GM18873 (cell line): ENCODE data around the gene DAAM1.

Source experiments
- ATAC-seq: cut with Tn5 transposase; IDR thresholded peaks from one replicate; pipeline ENCODE4 v1.9.1; 2021; ENCODE audit warnings: mild to moderate bottlenecking, moderate library complexity, moderate number of reproducible peaks; ENCODE audit not compliant: unreplicated experiment, low FRiP score

Gene DAAM1

GRCh38 chr14:59309291-59309900, 120.9 kb downstream of the DAAM1 start:
- no peak for ATAC-seq

GRCh38 chr14:59310633-59311032, 122.2 kb downstream of the DAAM1 start:
- no peak for ATAC-seq

- ATAC-seq: no peak
Measured at GRCh38 chr14:59311723-59312122, 123.3 kb downstream of the DAAM1 start.

- peak; percentile 51 for ATAC-seq
Measured at GRCh38 chr14:59313144-59313651, 124.7 kb downstream of the DAAM1 start.

GRCh38 chr14:59313658-59314608, 125.5 kb downstream of the DAAM1 start:
- ATAC-seq: no peak

GRCh38 chr14:59314953-59315599, 126.6 kb downstream of the DAAM1 start:
- no peak for ATAC-seq

- ATAC-seq: no peak
Measured at GRCh38 chr14:59316151-59316830, 127.8 kb downstream of the DAAM1 start.

GRCh38 chr14:59317346-59317745, 128.9 kb downstream of the DAAM1 start:
- ATAC-seq: no peak

- no peak for ATAC-seq
Measured at GRCh38 chr14:59317798-59318505, 129.5 kb downstream of the DAAM1 start.

- ATAC-seq: no peak
Measured at GRCh38 chr14:59318908-59319307, 130.4 kb downstream of the DAAM1 start.

- ATAC-seq: no peak
Measured at GRCh38 chr14:59320361-59320760, 131.9 kb downstream of the DAAM1 start.

GRCh38 chr14:59320763-59321625, 132.5 kb downstream of the DAAM1 start:
- ATAC-seq: no peak

- no peak for ATAC-seq
Measured at GRCh38 chr14:59321626-59321949, 133.1 kb downstream of the DAAM1 start.

- ATAC-seq: no peak
Measured at GRCh38 chr14:59325906-59326305, 137.4 kb downstream of the DAAM1 start.

GRCh38 chr14:59328454-59328853, 140.0 kb downstream of the DAAM1 start:
- no peak for ATAC-seq

GRCh38 chr14:59330455-59330854, 142.0 kb downstream of the DAAM1 start:
- peak; percentile 91 for ATAC-seq

GRCh38 chr14:59331217-59331616, 142.8 kb downstream of the DAAM1 start:
- ATAC-seq: no peak

- no peak for ATAC-seq
Measured at GRCh38 chr14:59332727-59333126, 144.3 kb downstream of the DAAM1 start.

GRCh38 chr14:59333235-59333634, 144.8 kb downstream of the DAAM1 start:
- no peak for ATAC-seq
